ENCODE results near the gene RASGRP2.

GRCh38 chr11:64717268-64717578 lies 26.7 kb downstream of the RASGRP2 start:
- no peak for TF ChIP-seq CTCF (IDR thresholded peaks at IDR 0.05)
- TF ChIP-seq POLR2AphosphoS5 (IDR thresholded peaks at IDR 0.05), result no peak
- no peak for TF ChIP-seq POLR2A (IDR thresholded peaks at IDR 0.05)

Measured in prostate gland (tissue), 2 donors.